MM.1S (cell line): Measurements from ENCODE around the gene GREB1.

Source experiments
- DNase-seq: peaks from one replicate; pipeline ENCODE4 v3.0.0-alpha.2; 2015
- H2AFZ ChIP-seq: fragments of 300-600 bp; sonication (generic); 2 replicates; pipeline ENCODE4 v1.6.0; 2016; ENCODE audit warnings: antibody characterized with exemption, low read length
- H3F3A ChIP-seq: fragments of 300-600 bp; sonication (generic); 2 replicates; pipeline ENCODE4 v1.6.1; 2016; ENCODE audit warnings: mild to moderate bottlenecking, antibody characterized with exemption, low read length, moderate library complexity, mixed read lengths; ENCODE audit not compliant: insufficient read depth
- H3K27ac ChIP-seq: fragments of 300-600 bp; sonication (generic); 2 replicates; pipeline ENCODE4 v1.5.1; 2016; ENCODE audit warnings: mild to moderate bottlenecking, low read length
- H3K27me3 ChIP-seq: fragments of 300-600 bp; sonication (generic); replicated peaks from 2 replicates; pipeline ENCODE4 v1.6.0; 2016; ENCODE audit warnings: low read length; ENCODE audit not compliant: insufficient read depth
- H3K36me3 ChIP-seq: fragments of 300-600 bp; sonication (generic); replicated peaks from 2 replicates; pipeline ENCODE4 v1.6.1; 2016; ENCODE audit warnings: mild to moderate bottlenecking, low read length, mixed read lengths; ENCODE audit not compliant: insufficient read depth
- H3K4me1 ChIP-seq: fragments of 300-600 bp; sonication (generic); 2 replicates; pipeline ENCODE4 v1.6.1; 2016; ENCODE audit warnings: low read length, mixed read lengths
- H3K4me2 ChIP-seq: fragments of 300-600 bp; sonication (generic); 2 replicates; pipeline ENCODE4 v1.6.0; 2016; ENCODE audit warnings: low read depth, low read length
- H3K4me3 ChIP-seq: fragments of 300-600 bp; sonication (generic); 2 replicates; pipeline ENCODE4 v1.5.1; 2016; ENCODE audit warnings: low read length, mixed read lengths
- H3K79me2 ChIP-seq: fragments of 300-600 bp; sonication (generic); 2 replicates; pipeline ENCODE4 v1.6.1; 2016; ENCODE audit warnings: mixed run types, low read length, mixed read lengths
- H3K9ac ChIP-seq: fragments of 300-600 bp; sonication (generic); 2 replicates; pipeline ENCODE4 v1.6.1; 2016; ENCODE audit warnings: low read length, mixed read lengths
- H3K9me2 ChIP-seq: fragments of 300-600 bp; sonication (generic); replicated peaks from 2 replicates; pipeline ENCODE4 v1.6.1; 2016; ENCODE audit warnings: mild to moderate bottlenecking, low read length, mixed read lengths; ENCODE audit not compliant: insufficient read depth
- H3K9me3 ChIP-seq: fragments of 300-600 bp; sonication (generic); replicated peaks from 2 replicates; pipeline ENCODE4 v1.6.1; 2016; ENCODE audit warnings: mild to moderate bottlenecking, low read length, mixed read lengths; ENCODE audit not compliant: insufficient read depth
- H4K20me1 ChIP-seq: fragments of 300-600 bp; sonication (generic); 2 replicates; pipeline ENCODE4 v1.6.1; 2016; ENCODE audit warnings: mild to moderate bottlenecking, low read length, moderate library complexity, mixed read lengths; ENCODE audit not compliant: insufficient read depth
- CTCF ChIP-seq: fragments of 300-600 bp; sonication (generic); IDR thresholded peaks from 2 replicates; pipeline ENCODE4 v1.5.1; 2016; ENCODE audit warnings: antibody characterized with exemption, low read length, mixed read lengths
- EZH2 ChIP-seq: fragments of 300-600 bp; sonication (generic); optimal IDR thresholded peaks from 2 replicates; pipeline ENCODE3; 2017; ENCODE audit warnings: low read depth, mild to moderate bottlenecking, antibody characterized with exemption, low read length, mixed read lengths
- EZH2phosphoT487 ChIP-seq: fragments of 300-600 bp; sonication (generic); IDR thresholded peaks from 2 replicates; pipeline ENCODE4 v1.6.1; 2018; ENCODE audit warnings: antibody characterized with exemption, low read length

GREB1 gene

GRCh38 chr2:11685906-11686470 is 152.1 kb downstream of the GREB1 start:
- TF ChIP-seq EZH2 (no peak), CTCF (no peak), EZH2phosphoT487 (no peak)

GRCh38 chr2:11687736-11688135 is 153.9 kb downstream of the GREB1 start:
- 0 out of 2 replicates have a peak, but pooled peaks cover 13% of the 10 kb centered on the region for H3K27me3 ChIP-seq
- H3K79me2 ChIP-seq: no peaks in the 10 kb centered on the region
- H3K4me1 ChIP-seq: peaks cover 6% of the 10 kb centered on the region
- TF ChIP-seq CTCF: no peak
- no peak for TF ChIP-seq EZH2
- no peak for TF ChIP-seq EZH2phosphoT487
- H3K9me3 ChIP-seq: no peaks in the 10 kb centered on the region
- no peak overlapping the region; the same call in 1 of the 2 replicates for H3K4me3 ChIP-seq
- no peak for DNase-seq
- H2AFZ ChIP-seq: peak overlapping the region; percentile 57; the same call in 1 of the 2 replicates
- 0 out of 2 replicates have a peak, but pooled peaks cover 4% of the 10 kb centered on the region for H3F3A ChIP-seq
- H3K4me2 ChIP-seq: peak overlapping the region; percentile 88; the same call in 1 of the 2 replicates
- no peaks in the 10 kb centered on the region for H3K36me3 ChIP-seq
- H4K20me1 ChIP-seq: no peaks in the 10 kb centered on the region
- no peak overlapping the region for H3K9ac ChIP-seq
- H3K9me2 ChIP-seq: no peaks in the 10 kb centered on the region
- H3K27ac ChIP-seq: no peak overlapping the region

More at GRCh38 chr2:11685906-11686470, 152.1 kb downstream of the GREB1 start:
- no peaks in the 10 kb centered on the region for H4K20me1 ChIP-seq
- 0 out of 2 replicates have a peak, but pooled peaks cover 4% of the 10 kb centered on the region for H3F3A ChIP-seq
- no peak overlapping the region for H3K4me2 ChIP-seq
- H3K9me3 ChIP-seq: no peaks in the 10 kb centered on the region
- no peaks in the 10 kb centered on the region for H3K9me2 ChIP-seq
- peaks cover 10% of the 10 kb centered on the region for H3K4me1 ChIP-seq
- H3K36me3 ChIP-seq: no peaks in the 10 kb centered on the region
- 0 out of 2 replicates have a peak, but pooled peaks cover 13% of the 10 kb centered on the region for H3K27me3 ChIP-seq
- H2AFZ ChIP-seq: no peak overlapping the region
- H3K9ac ChIP-seq: no peak overlapping the region
- no peak overlapping the region for H3K27ac ChIP-seq
- H3K4me3 ChIP-seq: no peak overlapping the region
- no peaks in the 10 kb centered on the region for H3K79me2 ChIP-seq
- no peak for DNase-seq

- DNase-seq: peak; percentile 90
- Histone ChIP-seq H3K9ac (peak overlapping the region; percentile 31; the same call in 1 of the 2 replicates), H3K4me1 (peaks cover 6% of the 10 kb centered on the region), H3K36me3 (no peaks in the 10 kb centered on the region), H2AFZ (peak overlapping the region; percentile 57), H3K4me2 (peak overlapping the region; percentile 88), H3K27me3 (0 out of 2 replicates have a peak, but pooled peaks cover 13% of the 10 kb centered on the region), H3K79me2 (no peaks in the 10 kb centered on the region), H3K9me2 (no peaks in the 10 kb centered on the region), H3K9me3 (no peaks in the 10 kb centered on the region), H4K20me1 (no peaks in the 10 kb centered on the region), H3K4me3 (peak overlapping the region; percentile 49), H3F3A (0 out of 2 replicates have a peak, but pooled peaks cover 4% of the 10 kb centered on the region), H3K27ac (no peak overlapping the region)
- TF ChIP-seq CTCF: peak; percentile 96
- TF ChIP-seq EZH2: no peak
- TF ChIP-seq EZH2phosphoT487: no peak
Measured at GRCh38 chr2:11688222-11689069, 154.6 kb downstream of the GREB1 start.
